ENCODE data around the gene KCND3.

Gene KCND3

DNA sequence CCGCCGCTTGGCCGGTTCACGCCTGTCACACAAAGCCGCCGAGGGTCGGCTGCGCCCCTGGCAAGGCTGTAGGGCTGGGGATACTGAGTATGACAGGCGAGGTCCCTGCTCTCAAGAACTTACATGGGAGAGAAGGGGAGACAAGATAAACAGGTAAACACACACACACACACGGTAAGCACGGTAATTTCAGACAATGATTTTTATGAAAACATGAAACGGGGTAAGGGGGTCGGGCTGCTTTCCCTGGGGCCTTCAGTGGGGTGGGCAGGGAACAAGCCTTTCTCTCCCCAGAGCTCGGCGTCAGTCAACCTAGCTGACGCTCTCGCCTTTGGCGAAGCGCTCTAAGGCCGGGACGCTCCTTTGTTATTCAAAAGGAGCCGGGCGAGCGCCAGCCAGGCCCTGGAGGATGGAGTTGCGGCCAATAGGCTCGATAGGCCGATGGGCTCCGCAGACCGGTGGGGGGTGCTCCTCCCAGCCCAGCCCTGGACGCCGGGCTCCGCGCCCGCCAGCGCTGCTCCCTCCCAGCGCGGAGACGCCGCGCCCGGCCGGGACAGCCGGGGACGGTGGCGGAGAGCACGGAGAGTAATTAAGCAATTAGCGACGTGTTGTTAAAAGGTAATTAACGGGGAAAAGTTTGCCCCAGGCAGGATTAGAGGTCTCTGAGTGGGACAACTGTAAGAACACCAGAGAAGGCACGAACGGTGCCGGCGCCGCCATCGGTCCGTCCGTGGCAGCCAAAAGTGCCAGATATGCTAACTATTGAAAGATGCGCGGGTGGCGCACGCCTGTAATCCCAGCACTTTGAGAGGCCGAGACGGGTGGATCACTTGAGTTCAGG is 249.3 kb downstream of the KCND3 start:
- peak overlapping the region; percentile 62 for H3K4me3 ChIP-seq (ENCODE audit: low read depth, low read length)
- TF ChIP-seq, protein P1, sequence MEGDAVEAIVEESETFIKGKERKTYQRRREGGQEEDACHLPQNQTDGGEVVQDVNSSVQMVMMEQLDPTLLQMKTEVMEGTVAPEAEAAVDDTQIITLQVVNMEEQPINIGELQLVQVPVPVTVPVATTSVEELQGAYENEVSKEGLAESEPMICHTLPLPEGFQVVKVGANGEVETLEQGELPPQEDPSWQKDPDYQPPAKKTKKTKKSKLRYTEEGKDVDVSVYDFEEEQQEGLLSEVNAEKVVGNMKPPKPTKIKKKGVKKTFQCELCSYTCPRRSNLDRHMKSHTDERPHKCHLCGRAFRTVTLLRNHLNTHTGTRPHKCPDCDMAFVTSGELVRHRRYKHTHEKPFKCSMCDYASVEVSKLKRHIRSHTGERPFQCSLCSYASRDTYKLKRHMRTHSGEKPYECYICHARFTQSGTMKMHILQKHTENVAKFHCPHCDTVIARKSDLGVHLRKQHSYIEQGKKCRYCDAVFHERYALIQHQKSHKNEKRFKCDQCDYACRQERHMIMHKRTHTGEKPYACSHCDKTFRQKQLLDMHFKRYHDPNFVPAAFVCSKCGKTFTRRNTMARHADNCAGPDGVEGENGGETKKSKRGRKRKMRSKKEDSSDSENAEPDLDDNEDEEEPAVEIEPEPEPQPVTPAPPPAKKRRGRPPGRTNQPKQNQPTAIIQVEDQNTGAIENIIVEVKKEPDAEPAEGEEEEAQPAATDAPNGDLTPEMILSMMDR (IDR thresholded peaks at IDR 0.05; ENCODE audit: low read depth, low read length), result no peak
- no peak for TF ChIP-seq POLR2A (IDR thresholded peaks at IDR 0.05; ENCODE audit: extremely low read depth, insufficient read length)
- TF ChIP-seq MYC (IDR thresholded peaks at IDR 0.05; ENCODE audit: low read depth, low read length), result no peak
- TF ChIP-seq, protein P2, sequence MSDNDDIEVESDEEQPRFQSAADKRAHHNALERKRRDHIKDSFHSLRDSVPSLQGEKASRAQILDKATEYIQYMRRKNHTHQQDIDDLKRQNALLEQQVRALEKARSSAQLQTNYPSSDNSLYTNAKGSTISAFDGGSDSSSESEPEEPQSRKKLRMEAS (IDR thresholded peaks at IDR 0.05; ENCODE audit: low read depth, low read length), result no peak
- DNase-seq (ENCODE audit: low read depth), result peak; percentile 13

DNA sequence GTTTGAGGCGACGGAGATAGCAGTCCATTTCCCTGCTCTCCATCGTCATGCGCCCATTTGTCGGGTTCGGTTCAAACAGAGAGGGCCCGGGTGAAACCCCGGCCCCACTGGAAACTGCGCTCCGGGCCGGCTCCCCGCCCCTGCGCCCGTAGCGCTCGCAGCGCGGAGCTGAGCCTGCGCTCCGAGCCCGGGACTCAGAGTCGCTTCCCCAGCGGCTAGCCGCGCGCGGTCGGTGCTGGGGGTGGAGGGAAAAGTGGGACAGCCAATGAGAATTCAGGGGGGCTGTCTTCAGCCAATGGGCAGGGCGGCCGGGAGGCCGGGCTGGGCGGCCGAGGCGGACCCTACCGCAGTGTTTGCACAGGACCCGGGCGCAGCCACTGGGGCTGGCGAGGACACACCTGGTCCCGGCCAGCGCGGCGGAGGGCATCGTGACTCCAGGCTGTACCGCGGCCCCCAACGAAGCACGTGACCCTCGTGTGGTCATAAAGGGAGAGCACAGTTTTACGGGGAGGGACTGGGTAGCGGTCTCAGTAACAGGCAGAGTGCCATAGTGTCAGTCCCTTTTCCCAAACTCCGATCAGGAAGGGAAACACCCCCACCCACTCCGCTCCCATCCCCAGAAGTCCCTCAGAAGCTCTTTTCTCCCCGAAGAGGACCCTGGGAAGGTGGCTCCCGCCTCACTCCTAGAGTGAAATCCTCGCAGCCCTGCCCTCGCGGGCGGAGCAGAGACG is 250.1 kb downstream of the KCND3 start, which contains the start of gene INKA2:
Gene INKA2, minus strand, starts transcription at position 202 of the 731 bp plus-strand sequence. Its CDS starts 153 bp downstream, at position 49.
- TF ChIP-seq, protein P1 (IDR thresholded peaks at IDR 0.05; ENCODE audit: low read depth, low read length), result no peak
- TF ChIP-seq, protein P2 (IDR thresholded peaks at IDR 0.05; ENCODE audit: low read depth, low read length), result peak; percentile 90
- TF ChIP-seq MYC (IDR thresholded peaks at IDR 0.05; ENCODE audit: low read depth, low read length), result no peak
- TF ChIP-seq POLR2A (IDR thresholded peaks at IDR 0.05; ENCODE audit: extremely low read depth, insufficient read length), result peak; percentile 33
- peak within 1 kb of the TSS; percentile 62 for H3K4me3 ChIP-seq (ENCODE audit: low read depth, low read length)
- peak; percentile 91 for DNase-seq (ENCODE audit: low read depth)

DNA sequence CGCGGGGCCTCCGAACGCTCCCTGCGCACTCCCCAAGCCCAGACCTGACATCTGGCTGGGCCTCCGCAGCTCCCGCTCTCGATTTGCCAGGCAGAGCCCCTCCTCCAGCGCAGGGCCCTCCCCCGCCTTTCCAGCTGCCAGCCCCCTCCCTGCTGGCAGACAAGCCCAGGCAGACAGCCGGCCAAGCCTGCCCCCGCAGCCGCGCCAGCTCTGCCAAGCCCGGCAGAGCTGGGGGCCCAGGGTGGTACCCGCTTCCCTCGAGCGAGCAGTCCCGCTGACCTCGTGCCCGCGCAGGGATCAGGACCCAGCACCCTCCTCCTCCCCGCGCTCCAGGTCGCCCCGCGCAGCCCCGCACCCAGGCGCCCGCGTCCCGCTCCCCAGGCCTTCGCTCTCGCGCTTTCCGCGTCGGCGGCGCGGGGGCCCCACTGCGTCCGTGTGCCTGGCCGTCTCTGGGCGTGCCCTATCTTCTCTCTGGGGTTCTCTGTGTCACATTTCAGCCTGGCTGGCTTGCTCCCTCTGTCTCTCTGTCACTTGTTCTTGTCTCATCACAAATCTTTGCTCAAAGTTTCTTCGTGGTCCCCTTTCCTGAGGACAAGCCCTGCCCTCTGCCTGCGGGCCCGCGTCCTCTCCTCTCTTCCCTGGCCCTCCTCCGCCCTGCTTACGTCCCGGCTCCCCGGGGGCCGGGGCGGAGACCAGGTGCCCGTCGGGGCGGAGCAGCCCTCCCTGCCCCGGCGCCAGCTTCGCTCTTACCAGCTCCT is 250.9 kb downstream of the KCND3 start:
- TF ChIP-seq, protein P1 (IDR thresholded peaks at IDR 0.05; ENCODE audit: low read depth, low read length), result no peak
- TF ChIP-seq MYC (IDR thresholded peaks at IDR 0.05; ENCODE audit: low read depth, low read length), result peak; percentile 47
- H3K4me3 ChIP-seq (ENCODE audit: low read depth, low read length), result peak overlapping the region; percentile 62
- peak; percentile 80 for DNase-seq (ENCODE audit: low read depth)

DNA sequence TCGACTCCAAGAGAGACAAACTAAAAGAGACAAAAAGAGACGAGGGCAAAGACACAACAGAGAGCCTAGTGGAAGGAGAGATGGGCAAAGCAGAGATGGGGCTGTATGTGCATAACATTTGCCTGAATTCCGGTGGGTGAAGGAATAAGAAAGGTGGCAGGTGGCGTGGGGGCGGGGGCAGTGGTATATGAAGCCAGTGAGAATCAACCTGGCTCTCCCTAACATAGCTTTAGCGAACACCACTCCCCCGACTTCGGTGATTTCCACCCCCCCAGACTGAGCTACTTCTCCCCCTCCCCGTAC is 251.4 kb downstream of the KCND3 start:
- TF ChIP-seq POLR2A (IDR thresholded peaks at IDR 0.05; ENCODE audit: extremely low read depth, insufficient read length) (no peak), MYC (IDR thresholded peaks at IDR 0.05; ENCODE audit: low read depth, low read length) (no peak)
- TF ChIP-seq, protein P2 (IDR thresholded peaks at IDR 0.05; ENCODE audit: low read depth, low read length), result no peak
- TF ChIP-seq, protein P1 (IDR thresholded peaks at IDR 0.05; ENCODE audit: low read depth, low read length), result no peak
- DNase-seq (ENCODE audit: low read depth), result no peak
- peak overlapping the region; percentile 25 for H3K4me3 ChIP-seq (ENCODE audit: low read depth, low read length)

DNA sequence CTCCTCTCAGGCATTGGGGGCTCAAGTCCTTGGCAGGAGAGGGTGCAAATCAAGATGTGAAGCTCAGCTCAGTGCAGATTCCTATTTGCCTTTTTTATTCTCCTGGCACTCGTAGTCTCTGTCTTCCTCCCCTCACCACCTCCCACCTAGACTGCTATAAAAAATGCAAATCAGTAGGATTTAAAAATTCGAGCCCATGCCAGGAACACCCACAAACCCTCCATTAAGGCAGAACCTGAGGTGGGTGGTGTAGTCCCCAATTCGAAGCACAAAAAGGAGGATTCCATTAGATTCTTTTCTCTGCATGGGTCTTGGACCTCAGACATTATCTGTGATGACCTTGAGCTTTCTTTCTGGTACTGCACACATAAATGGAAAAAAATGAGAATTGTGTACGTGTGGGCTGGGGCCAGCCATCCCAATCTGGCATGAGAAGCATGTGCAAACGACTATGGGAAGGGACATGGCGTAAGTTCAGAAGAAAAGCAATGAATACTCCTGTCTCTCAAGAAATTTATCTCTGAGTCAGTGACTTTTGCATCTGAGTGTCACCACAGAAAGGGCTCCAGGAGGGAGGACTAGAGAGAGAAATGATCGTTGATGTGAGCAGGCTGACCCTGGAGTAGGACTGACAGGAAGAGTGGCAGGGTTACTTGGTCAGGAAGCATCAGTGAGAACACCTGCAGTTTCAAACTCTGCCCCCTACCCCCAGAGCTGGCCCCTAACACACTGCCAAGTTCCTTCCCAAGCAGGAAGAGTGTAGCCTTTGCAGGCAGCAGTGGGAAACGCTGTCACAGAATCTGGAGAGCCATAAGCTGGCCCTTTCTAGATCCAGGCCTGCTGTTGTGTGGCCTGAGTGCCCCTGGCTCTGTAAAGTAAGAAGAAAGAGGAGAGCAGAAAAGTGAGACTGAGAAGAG is 252.0 kb downstream of the KCND3 start:
- no peak for DNase-seq (ENCODE audit: low read depth)
- no peak for TF ChIP-seq MYC (IDR thresholded peaks at IDR 0.05; ENCODE audit: low read depth, low read length)
- no peak for TF ChIP-seq POLR2A (IDR thresholded peaks at IDR 0.05; ENCODE audit: extremely low read depth, insufficient read length)
- TF ChIP-seq, protein P1 (IDR thresholded peaks at IDR 0.05; ENCODE audit: low read depth, low read length), result no peak
- TF ChIP-seq, protein P2 (IDR thresholded peaks at IDR 0.05; ENCODE audit: low read depth, low read length), result no peak
- no peak overlapping the region for H3K4me3 ChIP-seq (ENCODE audit: low read depth, low read length)

All from NB4 (cell line).